Coronary artery (tissue), 2 donors: Measurements from ENCODE around the gene ALG12.

Source experiments
- DNase-seq: peaks from one replicate; pipeline ENCODE4 v3.0.0-alpha.2; 2017; ENCODE audit warnings: low spot score
- H3K27ac ChIP-seq, 2 donors: fragments of 200-600 bp; sonication (generic); one replicate each; pipeline ENCODE4 v1.5.1; 2016 to 2019
- H3K4me3 ChIP-seq: fragments of 200-600 bp; sonication (generic); 2 replicates; pipeline ENCODE4 v1.5.1; 2016; ENCODE audit warnings: mild to moderate bottlenecking, moderate library complexity
- TF ChIP-seq, protein P1 (sequence below): fragments of 200-600 bp; sonication (generic); IDR thresholded peaks from one replicate; pipeline ENCODE4 v1.5.1; 2019; ENCODE audit warnings: antibody characterized with exemption

Gene ALG12

DNA sequence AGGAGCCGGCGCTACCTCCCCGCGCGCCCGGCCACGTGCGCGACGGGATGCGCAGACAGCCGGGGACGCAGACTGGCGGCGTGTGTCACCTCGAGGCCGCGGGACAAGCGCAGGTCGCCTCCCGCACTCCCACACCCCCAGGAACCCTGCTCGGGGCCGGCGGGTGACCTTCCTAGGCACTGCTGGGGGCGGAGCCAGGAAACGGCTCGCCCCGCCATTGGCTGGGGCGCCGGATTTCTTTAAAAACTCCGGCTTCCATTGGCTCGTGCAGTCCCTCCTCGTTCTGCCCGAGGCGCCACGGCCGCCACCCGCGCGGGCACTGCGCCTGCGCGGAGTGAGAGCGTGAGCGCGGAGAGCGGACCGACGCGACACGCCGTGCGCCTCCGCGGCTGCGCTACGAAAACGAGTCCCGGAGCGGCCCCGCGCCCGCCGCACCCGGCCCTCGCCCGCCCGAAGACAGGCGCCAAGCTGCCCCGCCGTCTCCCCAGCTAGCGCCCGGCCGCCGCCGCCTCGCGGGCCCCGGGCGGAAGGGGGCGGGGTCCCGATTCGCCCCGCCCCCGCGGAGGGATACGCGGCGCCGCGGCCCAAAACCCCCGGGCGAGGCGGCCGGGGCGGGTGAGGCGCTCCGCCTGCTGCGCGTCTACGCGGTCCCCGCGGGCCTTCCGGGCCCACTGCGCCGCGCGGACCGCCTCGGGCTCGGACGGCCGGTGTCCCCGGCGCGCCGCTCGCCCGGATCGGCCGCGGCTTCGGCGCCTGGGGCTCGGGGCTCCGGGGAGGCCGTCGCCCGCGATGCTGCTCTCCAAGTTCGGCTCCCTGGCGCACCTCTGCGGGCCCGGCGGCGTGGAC is 42.1 kb upstream of the ALG12 start, which contains the start of gene PIM3:
TSS of gene PIM3 (plus strand) at position 614 of the 846 bp plus-strand sequence. CDS start at position 790, 176 bp downstream.
- TF ChIP-seq, protein P1, sequence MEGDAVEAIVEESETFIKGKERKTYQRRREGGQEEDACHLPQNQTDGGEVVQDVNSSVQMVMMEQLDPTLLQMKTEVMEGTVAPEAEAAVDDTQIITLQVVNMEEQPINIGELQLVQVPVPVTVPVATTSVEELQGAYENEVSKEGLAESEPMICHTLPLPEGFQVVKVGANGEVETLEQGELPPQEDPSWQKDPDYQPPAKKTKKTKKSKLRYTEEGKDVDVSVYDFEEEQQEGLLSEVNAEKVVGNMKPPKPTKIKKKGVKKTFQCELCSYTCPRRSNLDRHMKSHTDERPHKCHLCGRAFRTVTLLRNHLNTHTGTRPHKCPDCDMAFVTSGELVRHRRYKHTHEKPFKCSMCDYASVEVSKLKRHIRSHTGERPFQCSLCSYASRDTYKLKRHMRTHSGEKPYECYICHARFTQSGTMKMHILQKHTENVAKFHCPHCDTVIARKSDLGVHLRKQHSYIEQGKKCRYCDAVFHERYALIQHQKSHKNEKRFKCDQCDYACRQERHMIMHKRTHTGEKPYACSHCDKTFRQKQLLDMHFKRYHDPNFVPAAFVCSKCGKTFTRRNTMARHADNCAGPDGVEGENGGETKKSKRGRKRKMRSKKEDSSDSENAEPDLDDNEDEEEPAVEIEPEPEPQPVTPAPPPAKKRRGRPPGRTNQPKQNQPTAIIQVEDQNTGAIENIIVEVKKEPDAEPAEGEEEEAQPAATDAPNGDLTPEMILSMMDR: no peak
- DNase-seq: peak; percentile 95
- Histone ChIP-seq H3K27ac (peak within 1 kb of the TSS; percentile 76 to 99), H3K4me3 (peak within 1 kb of the TSS; percentile 93)

DNA sequence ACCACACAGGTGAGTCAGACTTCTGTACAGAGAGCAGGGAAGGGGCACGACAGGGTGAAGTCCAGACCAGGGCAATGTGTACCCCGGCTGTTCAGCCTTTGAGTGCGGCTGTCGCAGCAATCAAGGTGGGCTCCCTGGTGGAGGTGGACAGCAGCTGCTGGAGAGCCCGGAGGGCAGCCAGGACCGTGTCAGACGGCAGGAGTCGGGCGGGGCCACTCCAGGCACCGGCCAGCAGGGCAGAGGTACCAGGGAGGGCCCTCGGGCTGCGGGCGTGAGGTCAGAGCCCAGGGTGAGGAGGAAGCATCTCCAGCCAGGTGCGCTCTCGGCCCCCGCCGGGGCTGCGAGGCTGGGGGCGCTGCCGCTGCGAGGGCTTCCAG is 41.5 kb upstream of the ALG12 start:
- peak overlapping the region; percentile 76 to 99 for H3K27ac ChIP-seq
- no peak for DNase-seq
- TF ChIP-seq, protein P1: no peak
- peak overlapping the region; percentile 93 for H3K4me3 ChIP-seq

DNA sequence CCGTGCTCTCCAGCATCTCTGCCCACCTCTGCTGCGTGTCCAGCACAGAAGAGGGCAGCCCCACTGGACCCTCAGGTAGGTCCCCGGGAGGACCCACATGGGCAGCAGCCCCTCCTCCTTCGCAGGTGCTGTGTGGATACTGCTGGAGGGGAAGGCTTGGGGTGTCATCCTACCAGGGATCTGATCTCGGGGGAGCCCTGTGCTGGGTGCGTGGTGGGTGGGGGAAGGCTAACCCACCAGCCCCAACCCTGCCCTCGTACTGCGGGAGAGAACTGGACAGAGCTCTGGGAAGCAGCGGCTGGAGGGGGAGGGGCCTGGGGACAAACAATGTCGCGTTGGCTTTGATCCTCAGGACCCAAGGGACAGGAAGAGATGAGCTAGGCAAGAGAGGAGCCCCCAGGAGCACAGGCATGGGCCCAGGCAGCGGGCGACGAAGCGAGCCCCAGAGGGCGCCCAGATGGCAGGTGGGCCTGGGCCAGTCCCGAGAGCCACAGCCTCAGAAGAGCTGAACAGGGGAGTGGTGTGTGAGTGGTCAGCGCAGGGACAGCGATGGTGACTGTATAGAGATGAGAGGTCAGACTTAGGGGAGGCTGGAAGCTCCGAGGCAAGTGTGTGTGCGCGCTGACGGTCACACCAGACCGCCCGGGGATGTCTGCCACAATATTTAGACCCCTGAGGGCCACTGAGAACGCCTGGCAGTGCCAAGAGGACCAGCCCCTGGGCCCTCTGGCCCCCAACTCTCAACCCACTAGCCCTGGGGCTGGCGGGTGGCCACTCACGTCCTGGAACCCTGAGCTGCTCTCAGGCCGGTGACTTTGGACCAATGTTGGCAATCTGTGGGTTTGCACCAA is 40.9 kb upstream of the ALG12 start:
- TF ChIP-seq, protein P1: no peak
- Histone ChIP-seq H3K4me3 (peak overlapping the region; percentile 93), H3K27ac (peak overlapping the region in 1 of 2 donors; percentile 99)
- DNase-seq: no peak

DNA sequence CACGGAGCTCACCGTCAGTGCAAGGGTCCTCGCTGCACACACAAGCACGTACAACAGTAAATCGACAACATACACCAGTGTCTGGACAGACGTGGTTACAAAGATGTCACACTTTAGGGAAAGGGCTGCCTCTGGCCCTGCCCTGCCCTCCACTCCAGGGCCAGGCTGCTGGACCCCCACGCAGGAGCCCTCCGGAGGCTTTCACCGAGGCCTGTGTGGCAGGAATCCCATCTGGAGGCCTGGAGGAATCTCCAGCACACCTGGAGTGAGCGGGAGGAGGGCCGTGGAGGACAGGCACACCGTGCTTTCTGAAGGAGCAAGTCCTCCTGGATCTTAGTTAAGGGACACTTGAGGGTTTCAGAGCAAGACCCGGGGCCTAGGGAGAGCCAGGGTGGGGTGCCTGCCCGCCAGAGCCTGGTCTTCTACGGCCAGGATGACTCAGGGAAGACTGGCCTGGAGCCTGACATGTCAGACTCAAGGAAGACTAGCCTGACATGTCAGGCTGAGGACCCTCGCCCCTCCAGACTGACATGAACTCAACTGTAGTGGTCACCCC is 40.2 kb upstream of the ALG12 start:
- Histone ChIP-seq H3K27ac (peak overlapping the region in 1 of 2 donors; percentile 0), H3K4me3 (no peak overlapping the region)
- DNase-seq: no peak
- TF ChIP-seq, protein P1: no peak

DNA sequence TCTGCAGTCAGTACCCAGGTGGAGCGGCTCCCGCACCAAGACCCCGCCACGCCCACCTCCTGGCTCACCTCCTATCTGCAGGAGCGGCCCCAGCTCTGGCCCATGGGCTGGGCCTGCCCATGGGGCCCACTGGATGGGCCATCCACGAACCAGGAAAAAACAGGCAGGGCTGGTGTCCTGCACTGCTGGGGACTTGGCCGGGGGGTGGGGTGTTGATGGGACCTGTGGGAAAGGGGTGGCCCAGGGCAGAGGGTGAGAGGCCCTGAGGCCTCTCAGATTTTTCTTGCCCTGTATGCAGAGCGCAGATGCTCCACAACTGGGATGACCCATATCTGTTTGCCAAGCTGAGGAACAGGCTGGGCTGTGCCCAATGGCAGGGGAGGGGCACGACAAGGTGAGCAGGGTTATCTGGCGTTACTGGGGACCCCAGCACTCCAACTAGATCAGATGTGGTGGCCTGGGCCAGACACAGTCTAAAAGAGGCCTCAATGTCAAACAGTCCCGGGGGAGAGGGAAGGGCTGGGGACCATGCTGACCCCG is 39.7 kb upstream of the ALG12 start:
- TF ChIP-seq, protein P1: no peak
- Histone ChIP-seq H3K27ac (peak overlapping the region in 1 of 2 donors; percentile 0), H3K4me3 (no peak overlapping the region)
- no peak for DNase-seq

DNA sequence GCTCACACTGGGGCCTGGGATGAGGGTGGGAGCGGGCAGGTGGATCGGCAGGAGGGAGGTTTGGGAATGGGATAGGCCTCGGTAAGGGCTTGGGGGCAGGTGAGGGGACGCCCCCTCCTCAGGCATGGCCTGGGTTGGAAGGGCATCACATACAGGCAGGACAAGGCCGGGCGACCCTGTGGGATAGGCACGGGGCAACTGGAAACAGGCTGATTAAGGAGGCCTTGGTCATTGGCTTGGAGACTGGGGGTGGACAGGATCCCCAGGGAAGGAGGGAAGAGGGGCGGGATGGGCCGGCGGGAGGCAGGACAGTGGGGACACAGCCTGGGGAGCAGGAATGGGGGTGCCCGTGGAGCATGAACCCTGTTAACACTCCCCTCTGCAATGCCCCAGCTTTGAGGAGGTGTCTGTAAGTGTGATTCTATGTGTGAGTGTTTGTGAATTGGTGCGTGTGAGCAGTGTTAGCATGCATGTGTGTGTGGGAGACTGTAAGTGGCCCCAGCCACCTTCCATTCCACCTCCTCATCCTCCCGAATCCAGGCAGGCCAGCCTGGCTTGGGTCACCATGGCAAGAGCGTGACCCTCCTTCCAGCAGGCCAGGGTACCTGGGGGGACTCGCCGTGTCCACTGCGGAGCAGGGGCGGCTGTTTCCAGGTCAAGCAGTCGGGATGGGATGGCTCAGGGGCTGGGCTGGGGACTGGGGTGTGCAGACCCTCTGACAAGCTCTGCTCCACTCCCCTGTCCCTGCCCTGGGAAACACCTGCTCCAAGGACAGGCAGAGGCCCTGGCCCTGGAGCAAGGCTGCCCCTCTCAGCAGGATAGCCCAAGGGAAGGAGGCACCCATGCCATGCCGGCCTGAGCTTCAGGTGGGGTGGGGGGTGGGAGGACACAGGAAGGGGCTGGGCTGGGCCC is 38.9 kb upstream of the ALG12 start:
- H3K27ac ChIP-seq: no peak overlapping the region
- TF ChIP-seq, protein P1: no peak
- H3K4me3 ChIP-seq: no peak overlapping the region
- no peak for DNase-seq
